Neutrophil (primary cell): ENCODE measurements around the gene KIF1A.

Experiments
- H3K27ac ChIP-seq: fragments of 200-600 bp; sonication (generic); 2 replicates; pipeline ENCODE4 v1.5.1; 2016; ENCODE audit warnings: mild to moderate bottlenecking, moderate library complexity
- H3K27me3 ChIP-seq: fragments of 200-600 bp; sonication (generic); 2 replicates; pipeline ENCODE4 v1.6.0; 2016; ENCODE audit warnings: mild to moderate bottlenecking
- H3K36me3 ChIP-seq: fragments of 200-600 bp; sonication (generic); 2 replicates; pipeline ENCODE4 v1.5.1; 2017
- H3K4me1 ChIP-seq, 2 experiments: fragments of 200-600 bp in 1 of 2; sonication (generic) in 1 of 2; 1 replicate in 1 of 2; 2 replicates in 1 of 2; pipeline versions ENCODE4 v1.5.1 to v1.6.1; 2013 to 2016; ENCODE audit warnings: low read depth in 1 of 2, low read length in 1 of 2, mild to moderate bottlenecking in 1 of 2, moderate library complexity in 1 of 2; ENCODE audit not compliant: control insufficient read depth in 1 of 2, insufficient read depth in 1 of 2
- H3K4me3 ChIP-seq, 2 experiments: fragments of 200-600 bp in 1 of 2; sonication (generic) in 1 of 2; 1 replicate in 1 of 2; 2 replicates in 1 of 2; pipeline ENCODE4 v1.5.1; 2013 to 2016; ENCODE audit warnings: low read depth in 1 of 2, low read length in 1 of 2, mild to moderate bottlenecking in 1 of 2, moderate library complexity in 1 of 2
- H3K9me3 ChIP-seq: fragments of 200-600 bp; sonication (generic); 2 replicates; pipeline ENCODE4 v1.5.1; 2016
- TF ChIP-seq, protein P1 (sequence below): fragments of 200-600 bp; sonication (generic); IDR thresholded peaks from 2 replicates; pipeline ENCODE4 v1.5.1; 2016; ENCODE audit warnings: antibody characterized with exemption

Gene KIF1A

DNA sequence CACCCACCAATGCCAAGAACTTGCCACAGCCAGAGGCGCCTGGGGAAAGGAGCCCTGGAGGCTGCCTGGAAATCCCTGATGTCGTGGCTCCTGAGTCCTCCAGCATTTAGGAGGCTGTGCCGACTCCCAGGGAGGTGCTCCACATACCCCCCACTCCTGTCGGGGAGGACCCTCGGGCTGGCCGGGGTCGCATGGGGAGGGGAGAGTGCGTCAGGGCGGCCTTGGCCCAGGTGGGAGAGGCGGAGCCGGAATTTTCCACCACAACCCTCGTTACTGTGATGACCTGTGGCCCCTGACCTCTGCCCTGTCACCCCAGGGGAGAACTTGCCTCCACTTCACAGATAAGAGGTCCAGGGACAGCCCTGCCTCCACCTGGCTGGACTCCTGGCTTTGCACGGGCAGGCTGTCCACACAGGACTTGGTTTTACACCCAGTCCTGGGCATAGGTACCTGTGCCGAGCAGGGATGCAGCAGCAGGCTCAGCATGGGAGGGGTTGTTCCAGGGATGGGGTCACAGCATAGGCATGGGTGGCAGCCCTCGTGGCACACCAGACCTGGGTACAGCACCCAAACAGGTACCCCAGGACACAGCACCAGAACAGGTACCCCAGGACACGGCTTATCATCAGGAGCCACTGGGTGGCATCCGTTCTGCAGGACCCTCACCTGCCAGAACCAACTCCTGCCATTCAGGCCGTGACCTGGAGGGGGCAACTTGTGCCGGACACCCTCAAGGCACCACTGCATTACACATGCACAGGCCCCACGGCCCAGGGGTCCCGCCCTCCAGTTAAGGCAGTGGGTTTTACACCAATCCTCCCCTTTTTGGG is 36.3 kb upstream of the KIF1A start:
- Histone ChIP-seq H3K27ac (no peak overlapping the region), H3K9me3 (no peaks in the 10 kb centered on the region), H3K27me3 (no peaks in the 10 kb centered on the region), H3K4me3 (no peak overlapping the region), H3K4me1 (no peaks in the 10 kb centered on the region), H3K36me3 (no peaks in the 10 kb centered on the region)
- TF ChIP-seq, protein P1, sequence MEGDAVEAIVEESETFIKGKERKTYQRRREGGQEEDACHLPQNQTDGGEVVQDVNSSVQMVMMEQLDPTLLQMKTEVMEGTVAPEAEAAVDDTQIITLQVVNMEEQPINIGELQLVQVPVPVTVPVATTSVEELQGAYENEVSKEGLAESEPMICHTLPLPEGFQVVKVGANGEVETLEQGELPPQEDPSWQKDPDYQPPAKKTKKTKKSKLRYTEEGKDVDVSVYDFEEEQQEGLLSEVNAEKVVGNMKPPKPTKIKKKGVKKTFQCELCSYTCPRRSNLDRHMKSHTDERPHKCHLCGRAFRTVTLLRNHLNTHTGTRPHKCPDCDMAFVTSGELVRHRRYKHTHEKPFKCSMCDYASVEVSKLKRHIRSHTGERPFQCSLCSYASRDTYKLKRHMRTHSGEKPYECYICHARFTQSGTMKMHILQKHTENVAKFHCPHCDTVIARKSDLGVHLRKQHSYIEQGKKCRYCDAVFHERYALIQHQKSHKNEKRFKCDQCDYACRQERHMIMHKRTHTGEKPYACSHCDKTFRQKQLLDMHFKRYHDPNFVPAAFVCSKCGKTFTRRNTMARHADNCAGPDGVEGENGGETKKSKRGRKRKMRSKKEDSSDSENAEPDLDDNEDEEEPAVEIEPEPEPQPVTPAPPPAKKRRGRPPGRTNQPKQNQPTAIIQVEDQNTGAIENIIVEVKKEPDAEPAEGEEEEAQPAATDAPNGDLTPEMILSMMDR = no peak

DNA sequence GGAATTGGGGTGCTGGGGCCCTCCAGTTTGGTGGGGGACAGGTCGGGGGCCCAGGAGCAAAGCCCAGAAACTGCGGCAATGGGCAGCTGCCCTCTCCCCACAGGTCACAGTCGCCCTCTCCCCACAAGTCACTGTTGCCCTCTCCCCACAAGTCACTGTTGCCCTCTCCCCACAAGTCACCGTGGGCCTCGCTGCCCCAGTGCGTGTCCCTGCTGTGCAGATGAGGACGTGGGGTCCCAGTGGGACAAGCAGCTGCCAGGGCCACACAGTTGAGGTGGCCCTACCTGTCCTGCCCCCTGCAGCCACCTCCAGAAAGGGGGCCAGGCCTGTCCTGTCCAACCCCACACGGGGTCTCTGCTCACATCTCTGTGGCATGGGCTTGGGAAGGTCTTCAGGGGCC is 35.7 kb upstream of the KIF1A start:
- Histone ChIP-seq H3K27me3 (no peaks in the 10 kb centered on the region), H3K4me3 (no peak overlapping the region), H3K4me1 (no peaks in the 10 kb centered on the region), H3K9me3 (no peaks in the 10 kb centered on the region), H3K27ac (no peak overlapping the region), H3K36me3 (no peaks in the 10 kb centered on the region)
- TF ChIP-seq, protein P1 = no peak

DNA sequence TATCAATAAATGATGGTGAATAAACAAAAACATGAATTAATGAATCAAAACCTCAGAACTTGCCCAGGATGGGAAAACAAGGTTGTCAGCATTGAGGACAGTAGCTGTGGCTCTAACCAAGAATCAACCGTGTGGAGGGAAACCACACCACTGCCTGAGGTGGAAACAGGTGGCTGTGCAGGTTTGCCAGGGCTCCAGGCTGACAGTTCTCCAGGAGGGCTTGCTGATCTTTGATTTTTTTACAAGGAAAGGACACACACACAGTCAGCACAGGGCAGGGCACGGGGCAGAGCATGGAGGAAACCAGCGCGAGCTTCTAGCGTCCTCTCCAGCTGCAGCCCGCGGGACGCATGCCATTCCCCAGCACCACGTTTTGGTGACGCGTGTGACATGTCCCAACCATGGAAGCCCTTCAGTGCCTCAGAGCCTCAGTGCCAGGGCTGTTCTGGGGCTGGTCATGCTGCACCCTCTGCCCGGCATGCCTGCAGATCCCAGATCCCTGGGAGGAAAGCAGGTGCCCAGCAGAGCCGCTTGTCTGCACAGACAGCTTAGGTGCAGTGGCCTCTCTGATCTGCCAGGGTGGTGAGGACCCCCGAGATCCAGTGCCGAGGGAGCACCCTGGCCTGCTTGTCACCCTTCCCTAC is 32.8 kb upstream of the KIF1A start:
- Histone ChIP-seq H3K27me3 (no peaks in the 10 kb centered on the region), H3K9me3 (no peaks in the 10 kb centered on the region), H3K36me3 (no peaks in the 10 kb centered on the region), H3K4me1 (no peaks in the 10 kb centered on the region), H3K27ac (no peak overlapping the region), H3K4me3 (no peak overlapping the region)
- TF ChIP-seq, protein P1 = no peak

DNA sequence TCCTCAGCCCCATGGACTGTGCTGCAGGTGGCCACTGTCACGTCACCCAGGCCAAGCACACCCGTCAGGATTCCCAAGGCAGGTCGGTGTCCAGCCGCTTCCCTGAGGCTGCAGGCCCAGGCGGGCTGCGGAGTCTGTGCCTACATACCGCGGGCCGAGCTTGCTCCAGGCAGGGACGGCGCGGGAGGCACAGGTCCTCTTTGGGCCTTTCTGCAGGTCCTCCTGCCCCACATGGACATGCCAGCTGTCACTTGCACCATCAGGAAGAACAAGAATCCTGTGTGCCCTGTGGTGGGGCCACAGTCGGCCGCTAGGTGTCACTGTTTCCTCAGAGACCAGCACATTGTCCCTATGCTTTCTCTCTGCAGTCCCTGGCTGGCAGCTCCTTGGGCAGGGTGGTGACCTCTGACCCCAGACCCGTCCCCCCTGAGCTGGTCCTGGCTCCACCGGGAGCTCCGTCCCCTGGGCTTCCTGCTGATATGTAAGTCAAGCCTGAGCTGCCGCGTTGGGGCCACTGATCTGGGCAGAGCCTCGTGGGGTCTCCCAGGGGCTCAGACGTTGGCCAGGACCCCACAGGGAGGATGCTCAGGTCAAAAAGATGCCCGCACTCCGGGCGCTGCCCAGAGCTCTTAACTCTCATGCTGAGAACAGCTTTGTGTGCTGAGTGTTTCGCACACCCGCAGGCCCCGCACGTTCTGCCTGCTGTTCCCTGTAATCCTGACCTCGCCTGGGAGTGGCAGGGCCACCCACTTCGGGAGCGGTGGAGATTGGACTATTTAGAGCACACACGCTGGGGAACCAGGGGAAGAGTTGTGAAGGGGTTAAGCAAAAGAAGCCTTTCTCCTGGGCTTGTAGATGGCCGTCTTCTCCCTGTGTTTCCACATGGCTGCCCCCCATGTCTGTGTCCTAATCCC is 31.3 kb upstream of the KIF1A start:
- Histone ChIP-seq H3K27me3 (no peaks in the 10 kb centered on the region), H3K9me3 (no peaks in the 10 kb centered on the region), H3K4me3 (no peak overlapping the region), H3K27ac (no peak overlapping the region), H3K36me3 (no peaks in the 10 kb centered on the region), H3K4me1 (no peaks in the 10 kb centered on the region)
- TF ChIP-seq, protein P1 = peak; percentile 47

DNA sequence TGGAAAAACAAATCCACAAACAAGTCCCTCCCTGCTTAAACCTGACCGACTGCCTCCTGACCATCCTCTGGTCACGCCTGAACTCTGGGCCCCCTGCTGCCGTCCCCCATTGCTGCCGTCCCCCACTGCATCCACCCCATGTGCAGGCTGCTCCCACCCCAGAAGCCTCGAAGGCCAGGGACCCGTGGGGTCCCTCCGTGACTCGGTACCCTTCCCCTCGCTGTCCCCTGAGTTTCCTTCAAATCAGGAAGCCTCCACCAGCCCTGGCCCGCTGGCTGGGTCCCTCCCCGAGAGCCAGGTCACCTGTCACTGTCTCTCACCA is 30.7 kb upstream of the KIF1A start:
- H3K4me1 ChIP-seq = no peaks in the 10 kb centered on the region
- no peak overlapping the region for H3K27ac ChIP-seq
- TF ChIP-seq, protein P1 = no peak
- H3K36me3 ChIP-seq = no peaks in the 10 kb centered on the region
- H3K27me3 ChIP-seq = peaks cover 4% of the 10 kb centered on the region
- no peaks in the 10 kb centered on the region for H3K9me3 ChIP-seq
- H3K4me3 ChIP-seq = no peak overlapping the region
